GM19023 (cell line): ENCODE data around the gene TIGIT.

Source experiments
- ATAC-seq: cut with Tn5 transposase; IDR thresholded peaks from one replicate; pipeline ENCODE4 v1.9.1; 2021; ENCODE audit warnings: mild to moderate bottlenecking, moderate library complexity; ENCODE audit not compliant: unreplicated experiment

TIGIT gene

DNA sequence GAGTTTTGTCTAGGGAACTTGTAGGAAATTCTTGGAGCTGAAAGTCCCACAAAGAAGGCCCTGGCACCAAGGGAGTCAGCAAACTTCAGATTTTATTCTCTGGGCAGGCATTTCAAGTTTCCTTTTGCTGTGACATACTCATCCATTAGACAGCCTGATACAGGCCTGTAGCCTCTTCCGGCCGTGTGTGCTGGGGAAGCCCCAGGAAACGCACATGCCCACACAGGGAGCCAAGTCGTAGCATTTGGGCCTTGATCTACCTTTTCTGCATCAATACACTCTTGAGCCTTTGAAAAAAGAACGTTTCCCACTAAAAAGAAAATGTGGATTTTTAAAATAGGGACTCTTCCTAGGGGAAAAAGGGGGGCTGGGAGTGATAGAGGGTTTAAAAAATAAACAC lies 15.0 kb downstream of the TIGIT start:
- ATAC-seq, result peak; percentile 85

DNA sequence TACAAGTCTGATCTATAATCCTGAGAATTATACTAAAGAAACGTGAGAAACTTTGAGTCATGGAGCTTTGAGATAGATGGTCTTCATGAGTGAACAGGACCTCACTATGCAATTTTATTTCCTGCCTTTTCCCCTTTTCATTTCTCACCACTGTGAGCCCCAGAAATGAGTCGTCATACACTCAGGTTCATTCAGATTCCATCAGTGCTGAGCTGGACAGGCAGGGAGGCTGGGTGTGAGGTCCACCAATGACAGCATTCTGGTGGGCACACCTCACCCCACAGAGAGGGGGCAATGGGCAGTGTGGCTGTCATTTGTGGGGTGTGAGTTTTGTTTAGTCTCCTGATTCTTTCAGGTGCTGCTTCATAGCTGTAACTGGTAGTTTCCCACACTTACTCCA lies 16.9 kb downstream of the TIGIT start:
- no peak for ATAC-seq

DNA sequence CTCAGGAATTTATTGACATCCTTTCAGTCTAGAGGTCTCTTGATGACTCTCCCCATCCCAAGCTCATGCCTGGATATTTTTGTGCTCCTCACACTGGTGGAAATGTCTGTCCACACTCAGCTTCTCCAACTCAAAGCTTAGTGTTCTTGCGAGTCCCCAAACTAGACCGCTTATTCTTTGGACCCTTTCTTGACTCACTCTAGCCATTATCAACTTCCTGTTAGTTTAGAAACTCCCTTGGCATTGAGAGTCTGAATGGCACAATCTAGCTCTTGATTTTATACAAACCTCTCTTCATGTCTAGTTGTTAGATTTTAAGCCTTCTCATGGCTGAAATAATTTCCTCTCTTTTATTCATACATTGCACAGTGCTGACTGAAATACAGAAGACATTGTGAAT lies 19.6 kb downstream of the TIGIT start:
- no peak for ATAC-seq

DNA sequence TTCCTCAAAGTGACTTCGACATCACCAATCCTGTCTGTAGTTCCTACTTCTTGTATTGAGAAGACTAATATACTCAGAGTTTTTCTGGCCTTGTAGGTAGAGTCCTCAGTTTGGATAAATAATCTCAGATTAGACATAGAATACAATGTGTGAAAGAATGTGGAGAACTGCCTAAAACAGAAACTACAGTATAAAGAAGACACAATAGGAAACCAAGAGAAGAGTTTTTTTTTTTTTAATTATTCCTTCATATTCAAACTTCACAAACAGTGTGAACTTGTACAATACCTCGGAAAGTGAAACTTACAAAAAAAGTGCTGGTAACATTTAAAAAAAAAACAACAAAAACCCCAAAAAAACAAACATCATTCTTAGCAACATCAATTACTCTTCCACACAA lies 20.5 kb downstream of the TIGIT start:
- ATAC-seq, result no peak

DNA sequence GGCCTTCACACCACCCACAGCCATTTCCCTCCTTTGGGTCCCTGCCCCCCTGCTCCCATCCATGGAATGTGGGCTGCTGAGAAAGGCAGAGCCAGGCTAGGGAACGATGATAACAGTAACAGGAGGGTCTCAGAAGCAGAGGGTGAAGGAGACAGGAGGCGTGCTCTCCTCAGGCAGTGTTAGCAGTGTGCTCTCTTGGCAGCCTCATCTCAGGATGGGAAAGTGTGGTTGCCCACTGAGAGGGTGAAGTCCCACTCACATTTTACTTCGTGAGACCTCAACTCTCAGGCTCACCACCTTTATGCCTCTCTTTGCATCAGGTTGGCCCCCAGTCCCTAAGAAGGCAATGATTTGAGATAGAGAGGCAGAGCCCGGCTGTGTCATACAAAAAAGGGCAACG lies 24.5 kb downstream of the TIGIT start:
- no peak for ATAC-seq

DNA sequence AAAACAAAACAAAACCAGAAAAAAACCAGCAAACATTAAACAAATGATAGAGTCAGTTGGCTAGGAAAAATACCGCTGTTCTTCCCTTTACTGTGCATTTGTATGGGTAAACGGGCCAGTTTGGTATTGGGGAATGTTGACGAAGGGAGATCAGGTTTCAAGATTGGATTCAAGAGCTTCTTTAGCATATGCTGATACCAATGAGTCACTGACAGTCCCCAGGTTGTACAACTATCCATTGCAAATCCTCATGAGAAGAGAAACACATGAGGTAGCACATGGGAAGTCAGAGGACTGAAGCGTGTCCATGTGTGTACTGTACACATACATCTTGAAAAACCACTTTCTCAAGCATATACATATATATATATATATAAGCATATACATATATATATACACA lies 25.6 kb downstream of the TIGIT start:
- ATAC-seq, result no peak

DNA sequence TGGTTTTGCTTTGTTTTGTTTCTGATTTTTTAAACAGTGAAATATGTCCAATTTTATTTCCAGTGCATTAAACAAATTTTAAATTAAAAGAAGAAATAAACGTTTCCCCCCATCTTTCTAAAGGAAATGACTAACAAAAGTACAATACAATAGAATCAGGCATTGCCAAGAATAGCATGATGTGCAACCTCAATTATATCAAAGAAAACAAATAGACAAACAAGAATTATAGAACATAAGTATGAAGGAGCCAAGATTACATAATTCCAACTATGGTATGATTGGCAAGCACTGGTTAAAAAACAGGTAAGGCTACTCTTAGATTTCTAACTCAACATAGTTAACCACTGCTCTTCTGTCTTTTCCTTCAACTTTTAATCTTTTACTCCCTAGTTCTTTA lies 26.4 kb downstream of the TIGIT start:
- no peak for ATAC-seq

DNA sequence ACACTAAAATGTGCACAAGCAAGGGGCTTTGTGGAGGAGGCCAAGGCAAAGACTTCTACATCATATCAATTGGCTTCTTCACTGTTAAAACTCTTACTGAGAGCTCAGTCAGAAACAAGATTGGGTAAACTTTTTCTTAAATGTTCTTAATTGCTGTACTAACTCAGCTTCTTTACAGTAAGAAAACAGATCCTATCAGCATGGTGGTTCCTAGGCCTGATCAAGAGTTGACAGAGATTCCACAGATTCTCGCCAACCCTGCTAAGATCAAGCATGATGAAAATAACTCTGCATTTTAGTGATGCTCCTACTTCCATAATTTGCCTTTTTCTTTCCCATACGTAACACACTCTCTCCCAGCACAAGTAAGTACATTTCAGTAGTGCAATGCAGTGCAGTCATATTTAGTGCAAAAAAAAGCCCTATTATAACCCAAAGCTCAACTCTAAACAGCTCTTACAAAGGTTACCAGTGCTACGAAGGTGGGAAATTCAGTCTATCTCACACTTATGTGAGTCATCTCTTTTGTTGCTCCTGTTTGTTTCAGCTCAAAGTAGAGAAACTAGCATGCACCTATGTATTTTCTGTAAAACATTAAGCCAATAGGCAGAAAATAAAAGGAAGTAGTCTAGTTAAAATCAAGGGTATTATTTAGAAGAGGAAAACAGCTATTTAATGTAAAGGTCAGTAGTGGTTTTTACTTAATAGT lies 29.9 kb downstream of the TIGIT start:
- ATAC-seq, result peak; percentile 41

DNA sequence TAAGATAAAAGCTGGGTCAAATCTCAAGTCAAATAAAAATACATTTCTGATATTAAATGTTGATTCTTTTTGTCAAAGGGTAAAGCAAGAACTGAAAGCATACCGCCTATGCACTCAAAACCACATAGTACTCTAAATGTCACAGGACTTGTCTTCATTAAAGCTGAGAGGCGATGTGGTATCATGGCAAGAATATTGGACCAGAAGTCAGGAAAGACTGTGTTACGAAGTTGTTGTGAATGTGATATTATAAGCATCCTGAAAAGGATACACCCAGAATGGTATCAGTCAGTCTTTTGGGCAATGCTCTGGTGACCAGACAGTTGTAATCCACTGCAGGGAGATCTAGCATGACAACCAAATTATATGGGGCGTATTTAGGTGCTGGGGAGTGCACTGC lies 33.8 kb downstream of the TIGIT start:
- no peak for ATAC-seq

DNA sequence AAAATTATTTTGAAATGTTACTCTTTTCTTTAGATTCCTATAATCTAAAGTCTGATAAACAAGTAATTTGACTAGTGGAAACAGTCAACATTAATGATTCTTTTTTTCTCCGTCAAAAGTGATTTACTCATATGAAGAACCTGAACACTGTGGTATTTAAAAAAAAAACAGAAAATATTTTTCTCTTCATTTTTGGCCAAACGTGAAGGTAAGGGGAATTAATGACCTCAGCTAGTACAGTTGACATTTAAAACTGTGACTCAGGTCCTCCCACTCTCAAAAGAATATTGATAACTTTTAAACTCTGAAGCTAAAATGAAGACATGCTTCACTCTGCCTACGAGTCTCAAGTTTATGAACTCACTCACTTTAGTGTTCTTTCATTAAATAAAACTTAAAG lies 34.5 kb downstream of the TIGIT start:
- ATAC-seq, result no peak

DNA sequence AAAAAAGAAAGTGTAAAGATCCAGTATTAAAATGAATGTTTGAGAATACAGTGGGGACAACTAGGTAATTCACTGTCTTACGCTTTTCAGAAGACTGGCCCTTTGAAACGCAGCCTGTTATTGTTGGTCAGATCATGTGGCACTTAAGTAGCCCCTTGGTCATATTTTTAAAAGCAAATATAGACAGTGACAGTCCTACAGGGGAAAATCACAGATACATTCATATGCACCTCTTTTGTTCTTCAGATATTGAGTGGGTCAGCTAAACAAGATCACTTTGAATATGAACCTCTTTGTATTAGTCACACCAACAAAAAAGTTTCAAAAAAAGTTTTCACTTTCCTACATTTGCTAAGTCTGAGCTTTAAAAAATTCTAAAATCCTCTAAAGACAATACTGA lies 36.0 kb downstream of the TIGIT start:
- peak; percentile 36 for ATAC-seq

DNA sequence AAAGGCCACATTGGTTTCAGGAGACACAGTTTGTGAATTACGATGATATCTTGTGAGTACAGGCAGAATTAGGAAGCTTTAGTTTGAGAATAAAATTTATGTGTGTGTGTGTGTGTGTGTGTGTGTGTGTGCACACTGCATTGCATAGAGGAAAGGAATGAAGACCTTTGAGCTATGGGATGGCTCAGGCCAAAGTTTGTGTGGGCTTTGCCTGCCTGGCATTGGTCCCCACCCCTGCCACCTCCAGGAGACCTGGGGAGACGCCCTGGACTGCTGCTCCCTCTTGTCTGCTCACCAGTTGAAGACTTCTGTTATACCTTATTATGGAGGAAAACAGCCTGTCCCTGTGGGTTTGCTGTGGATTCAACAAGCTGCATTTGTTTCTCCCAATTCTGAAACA lies 37.2 kb downstream of the TIGIT start:
- ATAC-seq, result no peak

DNA sequence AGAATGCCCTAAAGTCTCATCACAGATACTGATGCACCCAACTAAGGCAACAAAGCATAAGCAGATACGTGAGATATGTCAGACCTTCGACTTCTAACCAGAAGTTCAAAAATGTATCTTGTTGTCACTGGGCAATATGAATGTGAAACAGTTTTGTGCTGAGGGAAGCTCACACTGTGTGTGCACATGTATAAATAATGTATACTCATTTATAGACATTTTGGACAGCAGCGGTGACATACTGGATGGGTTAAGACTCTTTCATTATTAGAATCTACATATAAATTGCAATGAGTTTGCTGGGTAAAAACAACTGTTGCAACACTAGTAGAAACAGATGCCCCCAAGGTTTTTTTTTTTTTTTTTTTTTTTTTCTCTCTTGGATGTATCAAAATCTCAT lies 37.9 kb downstream of the TIGIT start:
- no peak for ATAC-seq

DNA sequence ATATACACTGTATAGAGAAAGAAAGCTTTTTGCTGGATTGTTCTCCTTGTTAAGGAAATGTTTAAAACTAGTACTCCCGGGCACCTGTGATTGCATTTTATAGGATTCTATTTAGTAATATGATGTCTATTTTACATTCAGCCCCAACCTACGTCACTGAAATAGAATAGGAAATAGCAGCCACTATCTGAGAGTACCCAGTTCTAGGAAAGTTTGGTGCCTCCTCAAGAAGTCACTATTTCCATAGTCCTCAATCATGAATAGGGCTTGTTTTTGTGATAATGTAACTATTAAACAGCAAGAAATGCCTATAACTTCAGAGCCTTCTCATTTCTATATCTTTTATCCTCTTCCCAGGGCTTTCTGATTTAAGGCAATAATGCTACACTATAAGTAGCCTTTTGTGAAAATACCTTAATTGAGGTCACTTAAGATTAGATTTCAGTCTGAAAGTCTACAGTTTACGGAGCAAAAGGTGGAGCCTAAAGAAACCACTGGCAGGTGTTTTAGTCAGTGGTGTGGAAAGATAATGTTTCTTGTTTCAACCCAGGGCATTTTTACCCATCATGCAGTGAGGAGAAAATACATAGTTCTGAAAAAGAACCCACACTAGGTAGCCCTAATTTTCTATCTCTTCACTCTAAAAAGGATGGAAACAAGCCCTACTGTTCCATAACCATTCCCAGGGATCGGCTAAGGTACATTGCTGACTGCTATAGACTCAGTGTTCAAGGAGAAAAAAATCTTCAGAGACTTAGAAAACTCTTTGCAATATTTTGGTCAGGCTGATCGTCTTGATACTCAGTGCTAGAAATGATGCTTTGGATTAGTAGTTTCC lies 38.7 kb downstream of the TIGIT start:
- ATAC-seq, result peak; percentile 47

DNA sequence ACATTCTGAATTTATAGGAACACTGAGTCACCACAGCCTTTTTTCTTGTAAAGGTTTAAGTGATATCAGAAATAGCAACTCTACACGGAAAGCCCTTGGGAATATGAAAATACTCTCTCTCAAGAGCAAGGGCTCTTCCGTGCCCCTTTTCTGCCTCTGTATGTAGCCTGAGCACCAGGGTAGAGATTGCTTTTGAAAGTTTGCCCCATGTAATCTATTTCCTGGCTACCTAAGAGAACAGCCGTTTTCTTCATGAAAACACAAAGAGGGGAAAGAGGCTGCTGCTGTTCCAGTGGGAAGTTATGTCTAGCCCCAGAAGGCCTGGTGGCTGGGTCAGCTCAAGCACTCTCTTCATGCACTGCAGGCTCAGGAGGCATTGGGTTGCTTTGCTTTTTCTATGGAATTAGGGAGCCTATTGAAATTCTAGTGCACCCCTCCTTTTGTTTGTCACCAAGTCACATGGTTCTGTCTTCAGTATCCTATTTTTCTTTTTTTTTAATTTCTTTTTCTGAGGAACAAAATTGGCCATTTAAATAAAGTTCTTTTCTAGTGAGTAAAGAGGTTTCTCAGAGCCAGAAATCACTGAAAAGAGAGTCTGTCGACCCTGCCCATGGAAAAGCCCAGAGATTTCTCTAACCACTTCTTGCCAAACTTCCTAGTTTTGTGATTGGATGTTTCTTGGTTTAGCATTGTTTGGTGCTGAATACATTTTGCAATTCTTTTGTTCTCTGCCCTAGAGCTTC lies 39.5 kb downstream of the TIGIT start:
- ATAC-seq, result no peak

DNA sequence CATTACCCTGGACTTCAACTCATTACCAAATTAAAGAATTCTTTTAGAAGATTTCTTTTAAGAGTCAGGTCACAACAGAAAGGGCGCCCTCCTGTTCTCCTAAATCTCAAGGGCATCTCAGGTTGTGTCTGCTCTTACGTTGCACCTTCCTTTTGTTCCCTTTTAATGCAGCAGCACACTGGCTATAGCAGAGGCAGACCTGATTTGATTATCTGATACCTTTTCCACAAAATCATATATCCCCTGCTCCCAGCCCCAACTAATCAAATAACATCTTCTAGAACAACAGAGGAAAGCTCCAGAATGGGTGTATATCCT lies 40.1 kb downstream of the TIGIT start:
- no peak for ATAC-seq

DNA sequence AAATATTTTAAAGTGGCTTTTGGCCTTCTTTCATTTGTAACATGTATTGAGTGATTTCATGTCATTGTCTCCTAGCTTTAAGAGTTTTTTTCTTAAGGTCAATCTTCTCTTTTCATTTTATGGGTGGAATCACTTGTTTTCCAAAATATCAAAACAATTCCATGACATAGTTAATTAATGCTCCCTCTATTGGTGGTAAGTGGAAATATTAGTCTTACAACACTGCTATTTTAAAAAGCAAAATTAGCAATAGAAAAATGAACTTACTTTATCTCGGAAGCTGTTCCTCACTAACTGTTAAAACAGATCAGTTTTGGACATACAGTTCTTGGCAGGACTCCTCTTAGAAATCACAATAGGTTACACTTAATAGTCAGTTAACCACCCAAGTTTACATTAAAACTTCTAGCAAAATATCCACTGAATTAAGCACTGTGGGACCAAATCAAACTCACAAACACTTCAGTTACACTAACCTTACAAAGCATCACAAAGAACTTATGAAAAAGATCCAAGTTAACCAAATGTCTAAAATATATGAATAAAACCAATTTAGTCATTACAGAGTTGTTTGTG lies 42.4 kb downstream of the TIGIT start:
- ATAC-seq, result no peak

DNA sequence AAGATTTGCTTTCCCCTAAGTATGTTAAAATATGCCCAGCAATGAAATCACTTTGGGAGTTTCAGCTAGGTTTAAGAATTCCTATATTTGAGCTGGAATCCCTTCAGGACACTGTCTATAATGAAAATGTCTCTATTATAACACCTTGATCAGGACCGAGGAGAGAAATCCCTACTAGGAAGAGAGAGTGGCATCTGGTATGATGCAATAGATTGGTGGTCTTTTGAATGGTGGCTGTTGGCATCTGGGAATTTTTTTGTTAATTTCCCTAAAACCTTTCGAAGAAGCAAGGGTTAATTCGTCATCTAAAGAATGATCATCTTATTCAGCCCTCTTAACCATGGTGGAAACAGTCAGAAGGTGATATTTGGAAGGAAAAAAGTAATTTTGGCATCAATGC lies 43.0 kb downstream of the TIGIT start:
- ATAC-seq, result no peak

DNA sequence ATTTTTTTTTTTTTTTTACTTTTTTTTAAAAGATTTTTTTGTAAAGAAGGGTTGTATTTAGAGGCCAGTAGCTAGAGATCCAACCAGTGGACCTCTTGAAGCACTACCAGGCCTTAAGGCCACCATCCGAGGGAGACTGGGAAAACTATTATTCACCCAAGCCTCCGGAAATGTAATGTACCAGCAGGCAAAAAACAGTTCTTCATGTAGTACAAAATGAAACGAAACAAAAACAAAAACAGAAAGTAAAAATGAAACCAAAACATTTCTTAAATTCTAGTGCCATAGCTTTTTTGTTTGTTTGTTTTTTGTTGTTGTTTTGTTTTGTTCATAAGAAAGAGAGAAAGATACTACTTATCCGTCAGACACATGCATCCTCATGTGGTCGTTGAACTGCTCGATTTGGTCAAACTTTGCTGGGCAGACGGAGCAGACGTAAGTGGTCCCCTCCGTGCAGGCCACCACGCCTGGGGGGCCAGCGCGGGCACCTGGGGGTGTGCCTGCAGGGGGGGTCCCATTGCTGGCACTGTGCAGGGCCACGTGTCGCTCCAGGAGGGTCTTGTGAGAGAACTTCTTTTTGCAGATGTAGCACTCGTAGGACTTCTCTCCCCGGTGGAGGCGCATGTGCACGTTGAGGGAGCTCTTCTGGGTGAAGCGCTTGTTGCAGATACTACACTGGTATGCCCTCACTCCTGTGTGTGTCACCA lies 45.0 kb downstream of the TIGIT start:
- no peak for ATAC-seq

DNA sequence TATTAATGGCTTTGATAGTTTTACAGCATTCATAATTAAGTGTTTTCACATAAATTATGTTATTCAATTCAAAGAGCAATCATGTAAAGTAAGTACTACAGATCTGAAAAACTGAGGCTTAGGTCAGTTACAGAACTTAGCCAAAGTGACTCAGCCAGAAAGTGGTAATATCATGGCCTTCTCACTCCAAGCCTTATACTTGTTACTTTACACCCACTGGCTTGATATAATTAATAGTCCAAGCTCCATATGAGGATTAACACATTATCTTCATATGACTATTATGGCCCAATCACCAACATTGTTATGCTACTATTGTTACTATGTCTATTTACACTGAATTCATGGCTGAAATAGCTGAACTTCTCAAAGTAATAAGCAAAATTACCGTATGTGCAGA lies 50.7 kb downstream of the TIGIT start:
- no peak for ATAC-seq

DNA sequence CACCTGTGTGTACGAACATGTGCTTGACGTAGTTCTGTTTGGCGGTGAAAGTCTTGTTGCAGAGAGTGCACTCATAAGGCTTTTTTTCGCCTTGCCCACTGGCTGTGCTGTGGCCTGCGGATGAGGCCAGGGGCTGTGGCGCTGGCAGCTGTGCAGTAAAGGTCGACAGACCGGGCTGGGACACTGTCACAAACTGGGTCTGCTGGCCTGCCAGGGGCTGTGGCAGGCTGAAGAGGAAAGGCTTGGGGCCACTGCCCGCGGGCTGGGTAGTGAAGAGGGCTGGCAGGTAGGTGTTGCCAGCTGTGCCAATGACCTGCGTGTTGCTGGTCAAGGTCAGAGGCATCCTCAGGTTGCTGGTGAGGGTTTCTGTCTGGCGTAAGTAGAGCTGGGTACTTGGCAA lies 56.4 kb downstream of the TIGIT start:
- ATAC-seq, result no peak
